ENCODE measurements around the gene CDH23. TPM values are rescaled to one million over a fixed set of nuclear protein-coding genes. Genes with fewer than 3 reads are reported as not detected.

CDH23 gene
- total RNA-seq, 1 donor from 2014 or later, result 5.1 TPM

GRCh38 chr10:71603754-71604153, 207.0 kb downstream of the CDH23 start:
- no peak for DNase-seq (ENCODE audit: low spot score)

- DNase-seq (ENCODE audit: low spot score), result peak; percentile 67
Observed at GRCh38 chr10:71604324-71605018, 207.8 kb downstream of the CDH23 start.

GRCh38 chr10:71605263-71605962, 208.7 kb downstream of the CDH23 start:
- no peak for DNase-seq (ENCODE audit: low spot score)

GRCh38 chr10:71606257-71607081, 209.7 kb downstream of the CDH23 start:
- no peak for DNase-seq (ENCODE audit: low spot score)

- DNase-seq (ENCODE audit: low spot score), result no peak
Observed at GRCh38 chr10:71607082-71607443, 210.3 kb downstream of the CDH23 start.

- peak; percentile 75 for DNase-seq (ENCODE audit: low spot score)
Observed at GRCh38 chr10:71608819-71609768, 212.4 kb downstream of the CDH23 start.

- DNase-seq (ENCODE audit: low spot score), result no peak
Observed at GRCh38 chr10:71610651-71611050, 213.9 kb downstream of the CDH23 start.

- DNase-seq (ENCODE audit: low spot score), result no peak
Observed at GRCh38 chr10:71611131-71611530, 214.4 kb downstream of the CDH23 start.

- no peak for DNase-seq (ENCODE audit: low spot score)
Observed at GRCh38 chr10:71611709-71612422, 215.1 kb downstream of the CDH23 start.

GRCh38 chr10:71613261-71613777, 216.6 kb downstream of the CDH23 start:
- peak; percentile 66 for DNase-seq (ENCODE audit: low spot score)

- DNase-seq (ENCODE audit: low spot score), result no peak
Observed at GRCh38 chr10:71613877-71614276, 217.2 kb downstream of the CDH23 start.

- no peak for DNase-seq (ENCODE audit: low spot score)
Observed at GRCh38 chr10:71614946-71615345, 218.2 kb downstream of the CDH23 start.

GRCh38 chr10:71615538-71616329, 219.0 kb downstream of the CDH23 start:
- DNase-seq (ENCODE audit: low spot score), result no peak

GRCh38 chr10:71616817-71617654, 220.3 kb downstream of the CDH23 start:
- no peak for DNase-seq (ENCODE audit: low spot score)

GRCh38 chr10:71618176-71618575, 221.5 kb downstream of the CDH23 start:
- no peak for DNase-seq (ENCODE audit: low spot score)

GRCh38 chr10:71618598-71618997, 221.9 kb downstream of the CDH23 start:
- DNase-seq (ENCODE audit: low spot score), result no peak

GRCh38 chr10:71620642-71621041, 223.9 kb downstream of the CDH23 start:
- DNase-seq (ENCODE audit: low spot score), result no peak

- no peak for DNase-seq (ENCODE audit: low spot score)
Observed at GRCh38 chr10:71621231-71622153, 224.8 kb downstream of the CDH23 start.

All from mucosa of gallbladder (tissue), 1 donor.